NCI-H460 (cell line): ENCODE data around the gene MRPS2. TPM values are rescaled to one million over a fixed set of nuclear protein-coding genes. Genes with fewer than 3 reads are reported as not detected.
"Not testable (repeated sequence)": the region's sequence is repeated elsewhere in the genome, so short reads cannot be mapped to it uniquely, and the experiment has no call there.

Experiments used
- DNase-seq: peaks from one replicate; pipeline ENCODE4 v3.0.0-alpha.2; 2016; ENCODE audit warnings: low read depth; ENCODE audit errors: extremely low read depth
- total RNA-seq: library from RNA; depleted of rRNA; stranded (reverse); fragments of >200 nt; shearing (Covaris generic); gene quantifications from 2 replicates; pipeline ENCODE4 v1.2.3, GENCODE V29; 2014

MRPS2 gene
- total RNA-seq, 1 experiment from 2014 or later, result 170 TPM

- DNase-seq, result peak; percentile 88
Observed at GRCh38 chr9:135526730-135527571, 26.5 kb downstream of the MRPS2 start.

GRCh38 chr9:135528842-135529435, 28.5 kb downstream of the MRPS2 start:
- DNase-seq, result not testable (repeated sequence)

DNA sequence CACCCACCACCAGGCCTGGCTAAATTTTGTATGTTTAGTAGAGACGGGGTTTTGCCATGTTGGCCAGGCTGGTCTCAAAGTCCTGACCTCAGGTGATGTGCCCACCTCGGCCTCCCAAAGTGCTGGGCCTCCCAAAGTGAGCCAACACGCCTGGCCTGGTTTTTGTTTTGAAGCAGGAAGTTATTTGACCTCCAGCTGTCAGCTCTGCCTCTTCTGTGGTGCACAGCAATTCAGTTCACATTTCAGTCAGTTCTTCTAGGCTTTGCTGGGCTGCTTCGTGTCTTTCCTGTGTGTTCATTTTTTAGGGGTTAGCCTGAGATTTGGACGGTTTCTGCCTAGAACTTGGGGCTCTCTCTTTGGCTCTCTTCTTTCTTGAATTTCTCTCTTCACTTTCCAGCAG, 29.7 kb downstream of the MRPS2 start:
- no peak for DNase-seq

GRCh38 chr9:135531096-135531495, 30.6 kb downstream of the MRPS2 start:
- DNase-seq, result no peak

- DNase-seq, result no peak
Observed at GRCh38 chr9:135533113-135533512, 32.6 kb downstream of the MRPS2 start.

DNA sequence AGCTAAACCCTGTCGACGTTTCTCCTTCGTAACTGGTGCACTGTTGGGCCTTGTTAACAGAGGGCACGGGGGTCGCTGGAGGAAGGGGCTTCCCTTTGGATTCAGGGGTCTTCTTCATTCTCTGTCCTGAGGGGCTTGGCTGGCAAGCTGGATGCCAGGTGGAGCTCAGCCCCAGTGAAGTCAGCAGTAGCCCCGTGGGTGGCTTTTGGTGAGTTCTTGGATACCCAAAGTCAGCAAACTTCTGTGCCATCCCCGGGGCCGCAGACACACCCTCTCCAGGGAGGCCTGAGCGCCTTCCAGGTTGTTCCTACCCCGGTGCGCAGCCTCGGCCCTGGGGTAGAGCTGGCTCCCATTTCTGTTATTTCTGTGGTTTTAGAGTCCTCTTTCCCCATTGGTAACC, 33.2 kb downstream of the MRPS2 start:
- DNase-seq, result no peak

- not testable (repeated sequence) for DNase-seq
Observed at GRCh38 chr9:135534192-135534711, 33.8 kb downstream of the MRPS2 start.

DNA sequence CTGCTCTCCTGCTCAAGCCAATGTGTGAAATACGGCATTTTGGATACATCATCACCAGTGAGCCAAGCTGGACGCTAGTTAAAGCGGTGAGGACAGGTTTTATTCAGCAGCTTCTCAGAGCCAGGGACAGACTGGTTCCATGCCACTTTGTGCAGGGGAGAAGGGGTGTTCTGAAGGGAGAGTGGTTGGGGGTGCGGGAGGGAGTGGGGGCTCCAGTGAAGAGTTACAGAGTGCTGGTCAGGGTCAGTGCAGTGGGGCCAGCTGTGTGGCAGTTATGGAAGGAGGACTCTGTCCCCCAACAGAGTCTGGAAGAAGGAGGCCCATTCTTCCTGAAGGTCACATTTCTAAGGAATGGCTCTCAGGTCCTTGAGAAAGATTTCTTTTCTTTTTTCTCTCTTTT, 34.3 kb downstream of the MRPS2 start:
- not testable (repeated sequence) for DNase-seq

DNA sequence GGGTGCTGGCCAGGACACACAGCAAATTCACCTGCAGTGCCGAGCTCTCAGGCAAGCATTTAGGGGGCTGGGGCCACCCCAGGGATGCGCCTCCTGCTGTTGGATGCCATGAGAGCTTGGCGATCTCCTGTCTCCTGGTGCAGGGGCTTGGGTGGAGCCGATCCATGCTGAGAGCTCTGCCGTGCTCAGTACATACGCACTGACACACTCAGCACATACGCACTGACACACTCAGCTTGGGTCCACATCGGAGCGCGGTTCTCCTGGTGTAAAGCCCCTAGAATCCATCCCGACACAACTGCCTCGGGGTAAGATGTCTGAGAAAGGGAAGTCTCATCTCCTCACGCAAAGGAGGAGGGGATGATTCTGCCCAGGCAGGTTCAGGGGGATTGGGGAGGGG, 35.1 kb downstream of the MRPS2 start:
- not testable (repeated sequence) for DNase-seq

GRCh38 chr9:135536216-135536615, 35.7 kb downstream of the MRPS2 start:
- DNase-seq, result no peak

DNA sequence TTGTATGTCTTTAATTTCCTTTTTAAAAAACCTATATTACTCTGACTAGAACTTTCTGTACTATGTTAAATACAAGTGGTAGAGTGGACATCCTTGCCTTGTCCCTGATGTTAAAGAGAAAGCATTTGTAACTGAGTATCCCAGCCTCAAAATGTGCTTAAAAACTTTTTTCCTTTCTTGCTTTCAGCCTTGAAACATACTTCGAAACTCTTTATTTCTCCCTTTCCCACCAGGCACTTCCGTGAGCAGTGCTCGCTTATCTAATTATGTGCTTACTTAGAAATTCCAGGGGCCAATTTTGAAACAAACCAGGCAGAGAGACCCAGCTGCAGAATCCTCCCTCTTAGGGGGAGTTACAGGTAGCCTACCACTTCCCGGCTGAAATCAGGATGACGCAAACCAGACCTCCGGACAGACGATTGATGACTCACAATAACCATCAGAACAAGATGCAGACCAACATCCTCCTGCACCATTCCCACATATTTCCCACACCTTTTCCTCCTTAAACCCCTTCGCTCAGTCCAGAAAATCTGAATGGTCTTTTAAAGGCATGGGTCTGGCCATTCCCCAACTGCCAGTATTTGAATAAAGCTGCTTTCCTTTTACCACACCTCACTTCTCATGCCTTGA, 42.9 kb downstream of the MRPS2 start:
- DNase-seq, result not testable (repeated sequence)

DNA sequence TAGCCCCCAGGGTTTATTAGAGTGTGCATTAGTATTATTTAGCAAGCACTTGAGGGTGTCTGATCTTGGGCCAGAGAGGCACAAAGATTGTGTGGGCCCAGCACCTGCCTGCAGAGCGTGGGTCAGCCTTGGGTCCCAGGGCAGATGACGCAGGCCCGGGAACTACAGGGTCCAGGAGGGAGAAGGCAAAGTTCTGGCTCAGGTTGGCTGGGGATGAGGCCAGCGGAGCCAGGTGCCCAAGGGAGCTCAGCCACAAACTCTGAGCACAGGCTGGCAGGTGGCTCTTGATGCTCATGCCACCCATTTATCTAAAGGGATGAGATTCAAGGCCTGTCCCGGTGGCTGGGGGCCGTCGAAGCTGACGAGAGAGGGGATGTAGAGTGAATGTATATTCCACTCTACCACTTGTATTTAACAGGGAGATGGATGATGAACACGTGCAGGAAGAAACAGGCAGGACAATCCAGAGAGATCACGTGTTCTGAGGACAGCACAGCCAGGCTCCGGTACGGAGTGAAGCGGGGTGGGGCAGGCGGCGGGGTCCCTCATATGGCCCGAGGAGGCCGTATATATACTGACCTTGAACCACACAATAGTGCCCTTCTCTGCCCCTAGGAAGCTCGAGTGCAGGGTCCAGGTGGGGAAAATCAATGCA, 44.6 kb downstream of the MRPS2 start:
- no peak for DNase-seq

GRCh38 chr9:135545646-135546176, 45.2 kb downstream of the MRPS2 start, which contains the start of gene OBP2A:
Gene OBP2A, plus strand, starts transcription at chr9:135546126. Its CDS starts 55 bp downstream, at chr9:135546181.
- DNase-seq, result not testable (repeated sequence)

GRCh38 chr9:135546792-135547617, 46.5 kb downstream of the MRPS2 start:
- DNase-seq, result not testable (repeated sequence)

DNA sequence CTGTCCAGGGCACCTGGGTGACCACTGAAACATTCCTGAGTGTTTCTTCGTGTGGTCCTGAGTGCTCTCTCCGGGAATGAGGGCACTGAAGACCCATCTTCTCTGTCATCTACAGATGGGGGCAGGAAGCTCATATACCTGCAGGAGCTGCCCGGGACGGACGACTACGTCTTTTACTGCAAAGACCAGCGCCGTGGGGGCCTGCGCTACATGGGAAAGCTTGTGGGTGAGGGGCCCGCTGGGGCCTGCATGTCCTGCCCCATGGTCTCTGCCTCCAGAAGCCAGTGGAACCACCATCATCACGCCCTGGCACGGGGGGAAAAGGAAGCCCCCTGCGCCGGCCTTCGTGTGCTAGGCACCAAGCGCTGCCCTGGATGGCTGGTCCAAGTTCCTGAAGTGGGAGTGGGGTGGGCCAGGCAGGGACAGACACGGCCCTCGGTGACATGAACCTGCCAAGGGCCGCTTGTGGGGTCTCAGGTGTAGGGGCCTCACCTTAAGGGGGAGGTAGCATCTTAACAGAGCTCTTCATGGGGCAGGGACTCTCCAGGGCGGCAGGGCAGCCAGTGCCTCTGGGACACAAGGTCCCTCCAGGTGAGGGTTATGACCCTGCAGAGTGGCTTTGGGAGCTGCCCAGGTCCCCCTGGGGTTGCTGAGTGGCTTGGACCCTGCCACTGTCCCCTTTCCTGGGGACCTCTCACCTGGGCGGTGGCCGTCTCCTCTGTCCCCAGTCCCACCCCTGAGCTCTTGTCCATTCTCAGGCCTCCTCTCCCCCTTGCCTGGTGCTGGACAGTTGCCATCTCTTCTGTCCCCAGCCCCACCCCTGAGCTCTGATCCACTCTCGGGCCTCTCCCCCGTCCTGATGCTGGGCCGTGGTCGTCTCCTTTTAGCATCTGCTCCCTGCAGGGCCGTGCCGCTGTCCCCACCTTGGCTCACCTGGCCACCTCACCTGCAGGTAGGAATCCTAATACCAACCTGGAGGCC, 47.6 kb downstream of the MRPS2 start:
- no peak for DNase-seq

DNA sequence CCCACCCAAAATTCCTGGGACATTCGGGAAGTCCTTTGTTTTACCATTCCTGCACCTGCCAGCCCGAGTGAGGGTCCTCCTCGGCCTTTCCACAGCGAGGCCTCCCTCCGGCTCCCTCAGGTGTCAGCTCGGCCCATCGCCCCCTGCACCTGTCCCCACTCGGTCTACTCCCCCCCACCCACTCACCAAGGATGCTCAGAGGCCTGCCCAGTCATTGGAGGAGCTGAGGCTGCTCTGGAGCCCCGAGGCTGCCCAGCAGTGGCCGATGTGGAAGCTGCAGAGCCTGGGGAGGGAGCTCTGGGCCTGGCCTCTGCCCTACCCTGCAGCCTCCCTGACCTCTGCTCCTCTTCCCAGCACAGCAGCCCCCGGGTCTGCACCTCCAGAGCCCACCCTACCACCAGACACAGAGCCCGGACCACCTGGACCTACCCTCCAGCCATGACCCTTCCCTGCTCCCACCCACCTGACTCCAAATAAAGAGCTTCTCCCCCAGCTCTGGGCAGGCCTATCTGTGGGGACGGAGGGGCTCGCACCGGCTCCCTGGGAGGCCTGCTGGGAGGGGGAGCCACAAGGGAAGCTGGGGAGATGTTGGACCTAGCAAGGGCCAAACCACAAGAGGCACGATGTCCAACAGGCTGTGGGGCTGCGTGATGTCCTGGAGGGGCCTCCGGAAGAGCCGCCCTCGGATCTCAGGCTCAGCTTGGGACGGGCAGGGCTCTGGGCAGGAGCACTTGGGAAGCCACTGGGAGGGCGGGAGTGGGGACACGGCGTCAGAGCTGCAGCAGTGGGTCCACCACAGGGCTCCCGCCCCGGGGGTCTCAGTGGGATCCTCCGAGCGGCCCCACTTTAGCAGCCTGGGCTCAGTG, 49.2 kb downstream of the MRPS2 start:
- DNase-seq, result not testable (repeated sequence)

GRCh38 chr9:135550344-135550918, 49.9 kb downstream of the MRPS2 start:
- no peak for DNase-seq
